Measurements from ENCODE around the gene ARID4B.

GRCh38 chr1:235298758-235299157, 29.2 kb downstream of the ARID4B start:
- TF ChIP-seq RAD21 (conservative IDR thresholded peaks at IDR 0.05) (no peak), CTCF (IDR thresholded peaks at IDR 0.05; ENCODE audit: poor library complexity, severe bottlenecking) (no peak), EZH2 (IDR thresholded peaks at IDR 0.05; ENCODE audit: borderline replicate concordance, insufficient read depth, low read length, poor library complexity, severe bottlenecking) (no peak), POLR2AphosphoS5 (IDR thresholded peaks at IDR 0.05) (no peak), EP300 (conservative IDR thresholded peaks at IDR 0.05; ENCODE audit: poor library complexity, severe bottlenecking) (no peak), REST (IDR thresholded peaks at IDR 0.05; ENCODE audit: borderline replicate concordance) (no peak)

Measured in neural cell (in vitro differentiated cells).